T-helper 9 cell (primary cell): ENCODE measurements around the gene DIP2C.
"Not testable (repeated sequence)": the region's sequence is repeated elsewhere in the genome, so short reads cannot be mapped to it uniquely, and the experiment has no call there.

Experiments
- DNase-seq: peaks from one replicate; pipeline ENCODE4 v3.0.0-alpha.2; 2020

Gene DIP2C

GRCh38 chr10:607545-608185 is 81.8 kb downstream of the DIP2C start:
- DNase-seq: no peak

- DNase-seq: no peak
Observed at GRCh38 chr10:606762-607544, 82.5 kb downstream of the DIP2C start.

- DNase-seq: no peak
Observed at GRCh38 chr10:605632-606325, 83.7 kb downstream of the DIP2C start.

- DNase-seq: no peak
Observed at GRCh38 chr10:604716-605631, 84.5 kb downstream of the DIP2C start.

GRCh38 chr10:603745-604144 is 85.7 kb downstream of the DIP2C start:
- no peak for DNase-seq

GRCh38 chr10:602391-603005 is 87.0 kb downstream of the DIP2C start:
- no peak for DNase-seq

- DNase-seq: no peak
Observed at GRCh38 chr10:601660-601963, 87.9 kb downstream of the DIP2C start.

GRCh38 chr10:600876-601659 is 88.4 kb downstream of the DIP2C start:
- no peak for DNase-seq

GRCh38 chr10:600234-600633 is 89.2 kb downstream of the DIP2C start:
- DNase-seq: no peak

GRCh38 chr10:599767-600166 is 89.7 kb downstream of the DIP2C start:
- no peak for DNase-seq

- DNase-seq: no peak
Observed at GRCh38 chr10:598415-599170, 90.9 kb downstream of the DIP2C start.

GRCh38 chr10:597976-598375 is 91.5 kb downstream of the DIP2C start:
- DNase-seq: no peak

- no peak for DNase-seq
Observed at GRCh38 chr10:596725-597345, 92.6 kb downstream of the DIP2C start.

- not testable (repeated sequence) for DNase-seq
Observed at GRCh38 chr10:596131-596530, 93.3 kb downstream of the DIP2C start.

- no peak for DNase-seq
Observed at GRCh38 chr10:595473-595872, 94.0 kb downstream of the DIP2C start.

GRCh38 chr10:594584-595270 is 94.7 kb downstream of the DIP2C start:
- no peak for DNase-seq

- no peak for DNase-seq
Observed at GRCh38 chr10:593901-594457, 95.5 kb downstream of the DIP2C start.

GRCh38 chr10:593421-593820 is 96.0 kb downstream of the DIP2C start:
- DNase-seq: no peak

- DNase-seq: no peak
Observed at GRCh38 chr10:593016-593415, 96.5 kb downstream of the DIP2C start.
